ENCODE data around the gene TMEM132C. TPM values are rescaled to one million over a fixed set of nuclear protein-coding genes. Genes with fewer than 3 reads are reported as not detected.

The TMEM132C gene
- polyA plus RNA-seq, 4 donors: 1.9 to 3.7 (median 3.3) TPM

DNA sequence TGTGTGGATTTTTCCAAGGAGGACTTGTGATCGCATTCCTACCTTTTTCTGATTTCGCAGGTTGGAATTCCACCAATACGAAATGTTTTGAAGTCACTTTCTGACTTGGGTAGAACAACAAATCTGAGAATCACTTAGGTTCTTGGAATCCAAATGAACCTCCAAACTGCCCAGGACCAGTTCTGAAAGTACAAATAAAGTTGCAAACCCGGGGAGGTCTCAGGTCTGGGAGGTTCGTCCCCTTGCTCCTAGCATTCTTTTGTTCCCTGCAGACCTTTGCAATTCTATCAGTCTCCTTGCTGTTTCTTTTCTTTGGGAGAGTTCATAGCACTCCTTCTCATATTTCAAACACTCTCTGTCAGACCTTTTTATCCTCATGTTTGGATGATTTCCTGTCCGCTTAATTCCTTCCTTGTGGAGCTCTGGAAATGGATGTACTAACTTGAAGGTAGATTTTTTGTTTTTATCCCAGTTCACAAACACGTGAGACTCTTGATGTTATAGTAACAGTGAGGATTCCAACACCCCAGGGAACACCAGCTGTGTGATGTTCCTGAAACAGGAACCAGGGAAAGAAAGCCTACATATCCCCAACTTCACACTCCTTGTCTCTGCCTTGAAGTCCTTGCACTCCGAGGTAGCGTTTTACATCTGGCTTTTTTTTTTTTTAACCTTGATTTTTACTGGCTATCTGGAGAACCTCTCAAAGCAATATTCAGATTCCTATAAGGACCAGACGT is 70.6 kb downstream of the TMEM132C start:
- no peak for DNase-seq (ENCODE audit: low read depth in 4 of 4, low spot score in 3 of 4)

DNA sequence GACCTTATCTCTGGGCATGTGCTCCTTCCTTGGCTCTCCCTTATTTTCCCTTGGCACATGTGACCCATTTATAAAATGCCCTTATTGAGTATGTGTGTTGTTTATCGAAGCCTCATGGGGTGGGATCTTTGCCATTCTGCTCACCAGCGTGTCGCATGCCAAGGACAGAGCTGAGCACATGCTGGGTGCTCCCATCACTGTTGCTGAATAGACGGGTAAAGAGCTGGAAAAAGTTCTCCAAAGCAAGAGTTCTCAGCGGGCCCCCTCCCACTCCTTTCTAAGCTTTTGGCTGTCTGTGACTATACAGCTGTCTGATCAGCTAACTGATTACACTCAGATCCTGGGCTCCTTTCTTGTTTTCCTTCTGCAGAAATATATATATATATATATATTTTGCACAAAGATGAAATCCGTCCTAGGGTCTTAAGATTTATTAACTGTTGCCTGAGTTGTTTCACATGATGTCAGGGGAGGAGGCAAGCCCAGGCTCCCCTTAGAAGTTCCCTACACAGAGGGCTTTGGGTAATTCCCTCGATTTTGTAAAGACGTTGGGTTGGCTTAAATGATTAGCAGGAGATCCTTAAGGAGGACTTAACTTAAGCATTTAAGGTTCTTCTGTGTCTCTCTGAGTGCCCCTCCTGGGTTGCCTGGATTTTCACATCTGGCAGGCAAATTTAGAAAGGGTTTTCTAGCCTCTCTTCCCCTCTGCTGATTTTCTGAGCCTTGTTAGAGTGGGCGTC is 71.6 kb downstream of the TMEM132C start:
- no peak for DNase-seq (ENCODE audit: low read depth in 4 of 4, low spot score in 3 of 4)

DNA sequence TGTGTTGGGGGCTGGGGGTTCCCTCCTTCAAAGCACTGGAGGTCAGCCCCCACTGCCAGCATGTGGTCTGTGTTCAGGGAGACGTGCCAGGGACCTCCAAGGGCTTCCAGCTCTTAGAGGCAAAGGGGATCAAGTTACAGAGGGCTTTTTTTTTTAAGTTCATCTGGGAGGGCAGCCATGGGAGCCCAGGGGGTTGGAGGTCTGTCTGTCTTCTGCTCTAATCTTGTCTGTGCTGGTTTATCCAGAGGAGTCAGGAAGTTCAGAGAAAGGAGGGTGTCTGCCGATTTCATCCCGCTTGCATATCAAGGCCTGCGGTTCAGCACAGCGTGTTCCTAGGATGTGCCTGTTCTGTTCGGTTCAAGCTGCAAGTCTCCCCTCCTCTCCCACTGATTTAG is 72.2 kb downstream of the TMEM132C start:
- DNase-seq (ENCODE audit: low read depth in 4 of 4, low spot score in 3 of 4): no peak

DNA sequence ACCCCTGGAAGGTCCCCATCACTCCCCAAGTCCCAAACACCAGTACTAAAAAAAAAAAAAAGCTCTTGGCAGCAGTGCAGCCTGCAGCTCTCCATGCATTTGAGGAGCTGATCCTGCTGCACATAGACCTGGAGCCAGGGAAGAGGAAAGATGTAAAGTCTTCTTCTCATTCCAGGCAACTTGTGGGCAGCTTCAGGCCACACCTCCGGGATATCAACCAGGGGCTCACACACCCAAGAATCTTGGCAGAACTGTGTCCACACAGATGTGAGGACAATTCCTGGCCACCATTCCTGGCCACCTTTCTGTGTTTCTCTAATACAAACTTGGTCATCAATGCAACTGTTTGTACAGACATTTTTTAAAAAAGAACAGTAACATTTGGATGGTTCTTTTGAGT is 72.7 kb downstream of the TMEM132C start:
- DNase-seq (ENCODE audit: low read depth in 4 of 4, low spot score in 3 of 4): no peak

DNA sequence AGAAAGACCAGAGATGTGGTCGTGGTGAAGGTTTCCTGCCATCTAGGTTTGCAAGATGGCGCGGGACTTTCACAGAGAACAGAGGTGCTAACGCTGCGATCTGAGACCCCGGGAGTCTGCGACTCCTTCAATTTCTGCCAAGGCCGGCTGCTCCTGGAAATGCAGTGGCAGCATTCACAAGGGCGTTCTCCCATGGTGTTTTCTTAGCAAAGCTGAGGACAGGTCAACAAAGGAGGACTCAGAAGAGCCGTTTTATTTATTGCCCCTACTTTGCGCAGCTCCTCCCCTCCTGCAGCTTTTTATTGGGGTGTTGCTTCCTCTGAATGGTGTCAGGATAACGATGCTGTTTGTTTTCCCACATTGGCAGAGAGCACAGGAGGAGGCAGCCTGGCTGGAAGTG is 86.3 kb downstream of the TMEM132C start:
- DNase-seq (ENCODE audit: low read depth in 4 of 4, low spot score in 3 of 4): no peak

DNA sequence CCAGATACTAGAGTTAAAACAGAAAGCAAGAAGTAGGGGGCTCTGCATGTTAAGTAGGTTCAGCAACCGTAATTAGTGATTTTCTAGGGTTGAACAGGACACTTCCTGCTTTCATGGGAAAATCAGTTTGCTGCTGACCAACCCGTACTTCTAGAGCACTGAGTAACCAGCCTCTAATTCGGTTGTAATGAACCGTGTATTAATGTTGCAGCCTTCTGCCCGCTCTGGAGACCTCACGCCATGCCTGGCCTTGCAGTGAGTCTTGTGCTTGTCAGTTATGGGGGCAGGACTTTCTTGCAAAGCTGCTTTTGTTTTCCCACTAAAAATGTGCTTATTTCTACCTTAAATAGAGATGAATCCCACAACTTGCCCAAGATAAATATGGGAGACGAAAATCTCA is 89.6 kb downstream of the TMEM132C start:
- DNase-seq (ENCODE audit: low read depth in 4 of 4, low spot score in 3 of 4): no peak

DNA sequence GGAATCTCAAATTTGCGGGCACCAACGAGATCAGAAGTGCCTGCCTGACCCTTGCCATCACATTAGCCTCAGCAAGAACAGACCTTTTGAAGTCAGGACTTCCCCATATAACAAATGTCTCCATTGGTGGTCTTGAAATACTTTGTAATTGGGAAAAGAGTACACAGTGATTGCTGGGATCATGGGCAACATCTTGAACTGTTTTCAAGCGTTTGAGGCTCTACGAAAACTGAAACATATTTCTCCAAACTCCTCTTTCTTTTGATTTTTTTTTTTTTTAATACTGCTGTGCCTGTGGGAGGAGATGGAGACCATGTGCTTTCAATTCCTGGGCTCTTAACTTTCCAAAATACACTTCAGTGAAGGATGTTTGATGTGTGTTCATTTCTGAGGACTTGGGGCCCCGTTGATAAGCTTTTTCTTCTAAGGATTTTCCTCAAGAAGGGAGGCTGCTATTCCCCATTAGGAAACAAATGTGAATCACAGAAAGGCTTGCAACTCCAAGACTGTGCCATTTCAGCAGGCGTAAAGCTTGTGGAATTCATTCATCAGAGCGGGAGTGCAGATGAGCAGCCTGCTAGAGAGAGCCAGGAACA is 94.5 kb downstream of the TMEM132C start:
- DNase-seq (ENCODE audit: low read depth in 4 of 4, low spot score in 3 of 4): no peak

DNA sequence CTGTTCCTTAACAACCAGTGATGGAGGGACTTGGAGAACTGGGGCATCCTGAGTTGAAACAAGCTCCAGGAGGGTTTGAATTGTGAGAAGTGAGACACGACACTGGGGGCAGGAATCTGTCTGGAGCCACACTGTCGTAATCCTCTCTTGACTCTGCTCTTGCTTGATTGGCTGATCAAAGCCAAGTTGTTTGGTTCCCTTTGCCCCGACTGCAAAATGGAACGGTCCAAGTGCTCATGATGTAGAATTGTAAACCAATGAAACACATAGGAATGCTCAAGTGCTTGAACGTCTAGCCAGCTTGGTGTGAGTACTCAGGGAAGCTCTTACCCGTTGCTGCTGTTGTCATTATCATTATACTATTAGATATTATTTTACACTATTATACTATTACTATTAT is 98.1 kb downstream of the TMEM132C start:
- DNase-seq (ENCODE audit: low read depth in 4 of 4, low spot score in 3 of 4): no peak

DNA sequence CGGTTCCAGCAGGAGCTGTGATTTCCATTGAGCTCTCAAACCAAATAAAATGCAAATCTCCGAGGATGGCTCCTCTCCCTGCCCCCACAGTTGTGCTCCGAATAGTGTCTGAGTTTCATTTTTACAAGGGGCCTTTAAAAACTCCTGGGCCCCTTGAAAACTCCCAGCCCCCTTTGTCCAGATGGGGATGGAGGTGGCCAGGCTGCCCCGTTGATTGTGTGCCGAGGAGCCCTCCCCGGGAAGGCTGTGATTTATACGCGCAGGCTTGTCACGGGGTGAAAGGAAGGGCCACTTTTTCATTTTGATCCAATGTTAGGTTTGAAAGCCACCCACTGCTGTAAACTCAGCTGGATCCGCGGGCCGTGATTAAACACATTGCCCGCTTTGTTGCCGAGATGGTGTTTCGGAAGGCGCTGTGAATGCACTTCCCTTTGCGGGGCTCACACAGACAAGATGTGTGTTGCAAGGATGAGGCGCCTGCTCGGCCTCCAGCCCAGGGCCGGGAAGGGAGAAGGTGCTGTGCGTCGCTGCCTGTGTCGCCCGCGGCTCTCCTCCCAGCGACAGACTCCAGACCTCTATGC is 98.8 kb downstream of the TMEM132C start:
- DNase-seq (ENCODE audit: low read depth in 4 of 4, low spot score in 3 of 4): no peak

DNA sequence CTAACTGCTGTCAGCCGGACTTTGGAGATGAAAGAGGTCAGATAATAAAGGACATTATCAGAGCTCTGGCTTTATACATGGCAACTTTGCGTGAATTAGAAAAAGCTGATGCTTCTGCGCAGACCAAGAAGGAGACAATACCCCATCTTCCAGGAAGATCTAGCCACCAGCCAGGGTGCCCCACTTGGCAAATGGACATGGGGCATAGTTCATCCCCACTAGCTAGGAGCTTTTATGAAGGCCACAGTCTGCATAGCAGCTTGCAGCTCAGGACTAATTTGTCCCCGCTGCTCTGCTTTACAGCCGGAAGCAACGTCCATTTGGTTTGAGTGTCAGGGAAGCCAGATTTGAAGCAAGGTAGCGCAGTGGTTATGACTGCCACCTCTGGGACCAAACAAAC is 101.0 kb downstream of the TMEM132C start:
- DNase-seq (ENCODE audit: low read depth in 4 of 4, low spot score in 3 of 4): no peak

DNA sequence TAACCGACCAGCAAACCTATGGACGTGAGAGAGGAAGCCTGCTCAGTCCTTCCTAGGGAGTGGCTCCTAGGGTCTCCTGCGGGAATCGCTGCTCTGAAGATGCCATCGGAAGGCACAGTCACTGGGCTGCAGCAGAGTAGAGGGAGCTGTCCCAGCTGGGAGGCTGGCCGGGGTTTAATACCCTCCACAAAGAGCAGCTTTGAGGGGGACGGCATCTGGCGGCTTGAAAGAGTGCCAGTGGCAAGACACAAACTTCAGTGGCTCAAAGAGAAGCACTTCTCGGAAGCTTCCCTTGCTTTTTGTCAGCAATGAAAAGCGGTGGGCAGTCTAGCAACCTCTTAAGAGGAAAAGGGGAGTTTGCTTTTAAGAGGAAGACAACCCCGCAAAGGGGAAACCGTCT is 114.6 kb downstream of the TMEM132C start:
- no peak for DNase-seq (ENCODE audit: low read depth in 4 of 4, low spot score in 3 of 4)

DNA sequence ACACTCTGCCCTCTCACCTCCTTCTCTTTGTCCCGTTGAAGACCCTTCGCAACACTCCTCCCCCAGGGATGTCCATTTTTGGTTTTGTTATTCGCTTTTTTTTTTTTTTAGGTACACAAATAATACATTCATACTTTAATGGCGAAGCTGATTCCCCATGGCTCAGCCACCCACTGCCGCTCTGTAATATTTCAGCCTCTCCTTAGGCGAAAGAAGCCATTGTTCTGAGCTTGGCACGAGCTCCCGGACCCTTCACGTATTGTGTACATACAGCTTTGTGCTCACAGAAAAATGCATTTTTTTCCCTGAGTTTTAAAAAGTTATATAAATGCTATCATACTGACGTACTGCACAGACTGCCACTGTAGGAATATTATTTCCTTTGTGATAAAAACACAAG is 115.0 kb downstream of the TMEM132C start:
- no peak for DNase-seq (ENCODE audit: low read depth in 4 of 4, low spot score in 3 of 4)

DNA sequence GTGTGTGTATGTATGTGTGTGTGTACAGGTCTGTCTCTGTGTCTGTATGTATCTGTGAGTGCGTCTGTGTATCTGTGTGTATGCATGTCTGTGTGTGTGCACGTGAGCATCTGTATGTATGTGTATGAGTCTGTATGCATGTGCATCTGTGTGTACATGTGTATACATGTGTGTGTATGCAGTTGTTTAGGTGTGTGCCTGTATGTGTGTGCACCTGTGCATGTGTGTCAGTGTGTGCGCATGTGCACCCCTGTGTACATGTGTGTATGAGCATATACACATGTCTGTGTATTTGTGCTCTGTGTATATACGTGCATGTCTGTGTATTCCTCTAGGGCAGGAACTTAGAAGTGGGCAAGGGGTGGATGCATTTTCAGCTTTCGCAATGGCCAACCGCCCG is 116.0 kb downstream of the TMEM132C start:
- no peak for DNase-seq (ENCODE audit: low read depth in 4 of 4, low spot score in 3 of 4)

DNA sequence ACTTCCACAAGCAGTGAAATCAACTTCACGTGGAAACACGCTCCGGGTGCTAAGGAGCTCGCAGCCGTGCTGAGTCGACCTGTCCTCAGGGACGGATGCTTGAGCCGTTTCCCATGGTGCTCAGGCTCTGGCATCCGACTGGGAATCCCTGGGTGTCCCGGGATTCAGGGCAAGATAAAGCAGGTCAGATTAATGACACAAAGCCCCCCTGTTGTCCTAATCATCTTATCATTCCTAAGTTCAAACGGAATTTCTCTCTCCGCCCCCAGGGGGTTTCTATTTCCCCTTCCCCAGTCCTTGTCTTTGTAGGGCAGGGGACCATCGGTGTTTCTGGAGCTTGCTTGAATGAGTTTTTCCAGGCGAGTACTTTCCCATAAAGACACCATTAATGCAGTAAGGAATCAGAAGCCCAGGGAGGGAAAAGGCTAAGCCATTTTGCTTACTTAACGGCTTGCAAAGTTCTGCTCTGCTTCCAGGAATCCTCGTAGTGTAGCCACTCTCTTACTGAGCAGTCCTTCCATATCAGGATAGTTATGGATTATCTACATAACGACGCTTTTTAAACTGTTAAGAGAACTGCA is 116.5 kb downstream of the TMEM132C start:
- DNase-seq (ENCODE audit: low read depth in 4 of 4, low spot score in 3 of 4): no peak

DNA sequence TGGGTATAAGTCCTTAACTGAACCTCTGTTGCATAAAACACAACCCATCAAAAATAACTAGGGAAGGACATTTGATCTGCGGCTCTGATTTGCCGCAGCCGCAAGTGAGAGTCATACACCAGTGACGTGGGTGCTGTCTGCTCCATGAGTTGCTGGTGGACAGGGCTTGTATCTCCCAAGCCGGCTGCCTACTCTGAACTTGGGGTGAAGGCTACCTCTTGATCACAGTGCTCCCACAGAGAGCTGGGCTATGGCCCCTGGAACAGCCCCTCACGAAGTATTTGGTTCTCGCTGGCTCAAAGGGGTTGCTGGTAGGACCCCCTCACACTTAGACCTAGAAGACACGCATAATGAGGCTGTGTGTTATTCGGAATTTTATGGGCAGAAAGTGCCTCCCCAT is 118.8 kb downstream of the TMEM132C start:
- DNase-seq (ENCODE audit: low read depth in 4 of 4, low spot score in 3 of 4): no peak

DNA sequence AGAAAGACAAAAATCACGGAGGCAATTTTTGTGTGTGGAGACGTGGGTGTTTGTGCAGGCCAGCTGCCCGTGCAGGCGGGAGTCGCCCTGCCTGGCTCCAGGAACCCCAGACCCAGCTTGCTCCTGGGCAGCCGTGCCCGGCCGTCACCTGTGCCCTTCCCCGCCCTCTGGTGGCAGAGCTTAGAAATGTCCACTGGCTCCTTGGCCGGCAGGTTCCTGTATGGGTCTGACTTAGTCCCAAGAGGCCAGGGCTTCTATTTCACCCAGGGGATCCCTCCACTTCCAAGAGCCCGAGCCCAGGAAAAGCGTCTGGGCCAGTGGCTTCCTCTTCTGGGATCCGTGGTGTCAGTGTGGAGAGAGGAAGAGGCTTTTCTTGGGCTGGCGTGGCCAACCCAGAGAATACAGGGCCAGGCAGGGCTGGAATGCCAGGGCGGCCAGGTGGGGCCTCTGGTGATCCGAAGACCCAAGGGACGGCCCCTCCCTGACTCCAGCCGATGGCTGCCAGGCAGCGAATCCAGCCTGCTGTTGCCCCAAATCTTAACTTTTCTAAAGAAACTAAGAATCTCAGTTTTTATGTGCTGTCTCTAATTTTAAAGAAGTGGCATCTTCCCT is 120.9 kb downstream of the TMEM132C start:
- DNase-seq (ENCODE audit: low read depth in 4 of 4, low spot score in 3 of 4): peak in 1 of 4 donors; percentile 39

DNA sequence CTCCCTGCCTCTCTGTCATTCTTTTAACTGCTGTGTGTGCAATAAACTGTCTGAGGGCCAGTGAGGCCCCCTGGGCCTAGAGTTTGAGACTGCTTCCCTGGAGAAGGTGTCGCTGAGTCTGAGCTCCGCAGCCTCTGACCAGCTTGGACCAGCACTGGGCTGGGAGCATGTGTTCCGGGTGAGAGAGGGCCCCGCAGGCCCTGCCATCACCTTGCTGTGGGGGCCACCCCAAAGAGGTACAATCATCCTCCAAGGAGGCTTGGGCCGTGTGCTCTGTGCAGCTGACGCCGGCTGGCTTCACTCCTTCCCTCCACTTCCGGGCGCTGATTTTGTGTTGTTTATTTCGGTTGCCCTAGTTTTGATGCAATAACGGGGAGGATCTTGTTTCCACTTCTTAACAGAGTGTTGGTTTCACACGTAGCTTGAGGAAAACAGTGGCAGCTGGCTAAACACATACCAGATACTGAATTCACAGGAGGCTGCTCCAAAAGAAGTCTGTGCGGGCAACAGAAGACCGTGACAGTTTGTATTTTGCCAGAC is 121.6 kb downstream of the TMEM132C start:
- DNase-seq (ENCODE audit: low read depth in 4 of 4, low spot score in 3 of 4): peak; percentile 54 to 74 (median 60)

DNA sequence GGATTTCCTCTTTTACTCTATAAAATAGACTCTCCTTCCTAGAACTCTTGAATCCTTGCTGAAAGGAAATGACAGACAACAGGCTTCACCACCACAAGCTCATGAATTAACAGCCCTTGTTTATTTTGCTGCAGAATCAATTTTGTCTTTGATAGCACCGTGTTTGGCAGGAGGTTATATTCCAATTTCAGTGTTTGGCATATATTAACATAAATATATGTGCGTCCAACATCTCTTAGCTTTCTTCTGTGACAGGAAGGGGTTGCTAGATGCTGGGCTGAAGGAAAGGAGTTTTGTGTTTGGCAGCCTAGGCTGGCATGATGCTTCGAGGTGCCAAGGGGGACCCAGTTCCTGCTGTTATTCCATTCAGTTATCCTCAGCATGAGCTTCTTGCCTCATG is 126.4 kb downstream of the TMEM132C start:
- no peak for DNase-seq (ENCODE audit: low read depth in 4 of 4, low spot score in 3 of 4)

DNA sequence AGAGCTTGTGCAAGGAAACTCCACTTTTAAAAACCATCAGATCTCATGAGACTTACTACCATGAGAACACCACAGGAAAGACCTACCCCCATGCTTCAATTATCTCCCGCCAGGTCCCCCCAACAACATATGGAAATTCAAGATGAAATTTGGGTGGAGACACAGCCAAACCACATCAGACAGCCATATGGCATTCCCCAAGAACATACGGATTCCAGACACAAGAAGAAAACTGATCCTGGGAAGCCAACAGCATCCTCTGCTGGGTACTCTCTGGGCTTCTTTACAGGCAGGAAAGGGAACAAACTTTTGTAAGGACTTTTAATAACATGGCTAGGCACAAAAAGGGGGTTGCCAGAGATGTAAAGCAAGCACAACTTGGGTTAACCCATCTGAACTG is 127.2 kb downstream of the TMEM132C start:
- DNase-seq (ENCODE audit: low read depth in 4 of 4, low spot score in 3 of 4): no peak

DNA sequence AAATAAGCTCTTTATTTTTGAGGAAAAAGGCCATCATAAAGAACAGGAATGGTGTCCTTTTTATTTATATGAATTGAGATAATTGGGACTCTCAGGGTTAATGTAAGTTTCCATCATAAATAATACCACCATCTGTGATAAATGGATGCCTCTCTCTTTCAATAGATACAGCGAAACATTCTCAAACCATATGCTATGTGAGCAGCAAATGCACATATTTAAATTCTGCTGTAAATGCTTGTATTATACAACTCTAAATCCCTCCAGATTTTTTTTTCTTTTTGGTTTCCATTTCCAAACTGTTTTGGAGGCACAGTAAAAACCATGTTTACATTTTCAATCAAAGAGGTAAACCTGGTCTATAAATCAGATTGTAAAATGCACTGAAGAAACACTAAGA is 132.3 kb downstream of the TMEM132C start:
- DNase-seq (ENCODE audit: low read depth in 4 of 4, low spot score in 3 of 4): no peak
